Measurements from ENCODE around the gene ARID3A. TPM values are rescaled to one million over a fixed set of nuclear protein-coding genes. Genes with fewer than 3 reads are reported as not detected.

ARID3A gene
- total and polyA plus RNA-seq, 2 of the 13 experiments (the other 11 are each of a cell fraction or from before 2014, with no cell fraction given) = 71.3 to 77.9 TPM

GRCh38 chr19:925087-925525, 729 bp upstream of the ARID3A start (continued):
- TF ChIP-seq KIAA2018 (CRISPR knock-in tag; IDR thresholded peaks at IDR 0.05; ENCODE audit: borderline replicate concordance) = no peak
- TF ChIP-seq NR3C1 (CRISPR knock-in tag; IDR thresholded peaks at IDR 0.05) = no peak
- TF ChIP-seq SNAI1 (CRISPR knock-in tag; IDR thresholded peaks at IDR 0.05; ENCODE audit: borderline replicate concordance) = 0 out of 2 replicates have a peak, but pooled peaks have one; percentile 43
- no peak for TF ChIP-seq PAX8 (CRISPR knock-in tag; IDR thresholded peaks at IDR 0.05; ENCODE audit: borderline replicate concordance)
- no peak for TF ChIP-seq ZNF138 (CRISPR knock-in tag; IDR thresholded peaks at IDR 0.05; ENCODE audit: low read depth)
- TF ChIP-seq ZNF878 (CRISPR knock-in tag; IDR thresholded peaks at IDR 0.05) = 0 out of 2 replicates have a peak, but pooled peaks have one; percentile 32
- TF ChIP-seq TP53 (CRISPR knock-in tag; conservative IDR thresholded peaks at IDR 0.05) = no peak
- TF ChIP-seq NR2F6 (IDR thresholded peaks at IDR 0.05) = no peak
- TF ChIP-seq NR2F6 (CRISPR knock-in tag; IDR thresholded peaks at IDR 0.05) = peak; percentile 16; the same call in 1 of the 2 replicates
- TF ChIP-seq ZNF275 (CRISPR knock-in tag; IDR thresholded peaks at IDR 0.05; ENCODE audit: borderline replicate concordance) = 0 out of 2 replicates have a peak, but pooled peaks have one; percentile 37
- 0 out of 2 replicates have a peak, but pooled peaks have one; percentile 5 for TF ChIP-seq ZNF576 (CRISPR knock-in tag; IDR thresholded peaks at IDR 0.05)
- no peak for TF ChIP-seq SMAD9 (CRISPR knock-in tag; IDR thresholded peaks at IDR 0.05)
- no peak for TF ChIP-seq ZNF326 (CRISPR knock-in tag; IDR thresholded peaks at IDR 0.05; ENCODE audit: borderline replicate concordance)
- peak; percentile 83; the same call in 1 of the 2 replicates for TF ChIP-seq MYC (CRISPR knock-in tag; IDR thresholded peaks at IDR 0.05; ENCODE audit: borderline replicate concordance)
- TF ChIP-seq ZNF160 (CRISPR knock-in tag; IDR thresholded peaks at IDR 0.05) = no peak
- TF ChIP-seq SALL2 (CRISPR knock-in tag; IDR thresholded peaks at IDR 0.05) = no peak; the same call in 1 of the 2 replicates
- TF ChIP-seq HDAC1 (CRISPR knock-in tag; IDR thresholded peaks at IDR 0.05) = peak; percentile 60
- TF ChIP-seq ZNF761 (CRISPR knock-in tag; conservative IDR thresholded peaks at IDR 0.05) = no peak
- TF ChIP-seq ZNF501 (CRISPR knock-in tag; IDR thresholded peaks at IDR 0.05) = 0 out of 2 replicates have a peak, but pooled peaks have one; percentile 43
- 0 out of 2 replicates have a peak, but pooled peaks have one; percentile 22 for TF ChIP-seq ZNF232 (CRISPR knock-in tag; IDR thresholded peaks at IDR 0.05; ENCODE audit: borderline replicate concordance)
- peak; percentile 79 for TF ChIP-seq RBFOX2 (IDR thresholded peaks at IDR 0.05; ENCODE audit: low read depth, low read length)
- TF ChIP-seq KDM6A (CRISPR knock-in tag; IDR thresholded peaks at IDR 0.05; ENCODE audit: low read depth) = no peak

Data from HepG2 (cell line).